ENCODE data around the gene ALG14.

The ALG14 gene

DNA sequence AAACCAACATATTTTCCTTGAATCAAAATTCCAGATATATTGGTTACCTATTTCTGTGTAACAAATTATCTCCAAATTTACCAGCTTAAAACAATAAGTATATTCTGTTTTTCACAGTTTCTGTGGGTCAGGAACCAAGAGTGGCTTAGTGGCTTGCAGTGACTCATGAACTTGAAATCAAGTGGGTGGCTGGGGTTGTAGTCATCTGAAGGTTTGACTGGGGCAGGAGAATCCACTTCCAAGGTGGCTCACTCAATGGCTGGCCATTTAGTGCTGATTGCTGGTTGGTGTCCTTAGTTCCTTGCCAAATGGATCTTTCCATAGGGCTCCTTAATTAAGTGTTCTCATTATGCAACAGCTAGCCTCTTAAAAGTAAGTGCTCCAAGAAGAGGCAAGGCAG is 43.8 kb downstream of the ALG14 start:
- no peaks in the 10 kb centered on the region for H3K9me3 ChIP-seq (ENCODE audit: insufficient read depth, low read length)

DNA sequence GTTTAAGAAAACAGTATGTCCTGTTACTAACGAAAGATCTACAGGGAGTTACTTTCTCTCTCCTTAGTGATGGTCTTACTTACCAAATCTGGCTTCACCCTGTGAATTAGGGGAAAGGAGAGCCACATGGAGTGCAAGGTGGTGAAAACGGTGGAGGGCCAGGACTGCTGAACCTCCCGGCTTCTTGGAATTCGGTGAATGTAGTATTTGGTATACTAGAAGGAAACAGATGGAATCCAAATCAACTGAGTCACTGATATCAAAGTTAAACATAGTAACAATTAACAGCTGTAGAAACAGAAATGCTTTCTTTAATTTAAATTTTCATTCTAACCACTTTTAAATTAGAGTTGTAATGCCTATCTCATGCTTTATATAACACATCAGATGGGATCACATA is 45.7 kb downstream of the ALG14 start:
- Histone ChIP-seq H3K79me2 (ENCODE audit: insufficient read depth, low read length) (no peaks in the 10 kb centered on the region), H3F3A (ENCODE audit: insufficient read depth) (no peaks in the 10 kb centered on the region), H3K27ac (ENCODE audit: low read depth, low read length) (no peak overlapping the region), H3K9ac (ENCODE audit: low read length) (no peak overlapping the region), H4K20me1 (ENCODE audit: low read depth, low read length) (no peaks in the 10 kb centered on the region), H3K9me2 (replicated peaks; ENCODE audit: insufficient read depth, low read length) (no peaks in the 10 kb centered on the region), H2AFZ (ENCODE audit: low read depth, low read length, severe bottlenecking) (no peak overlapping the region), H3K9me3 (ENCODE audit: insufficient read depth, low read length) (no peaks in the 10 kb centered on the region), H3K4me3 (ENCODE audit: insufficient read depth, low read length, poor library complexity, severe bottlenecking) (no peak overlapping the region), H3K27me3 (ENCODE audit: low read length) (no peaks in the 10 kb centered on the region), H3K36me3 (ENCODE audit: low read length) (no peaks in the 10 kb centered on the region), H3K4me2 (ENCODE audit: low read depth, low read length, poor library complexity, severe bottlenecking) (no peak overlapping the region)
- TF ChIP-seq, protein P1, sequence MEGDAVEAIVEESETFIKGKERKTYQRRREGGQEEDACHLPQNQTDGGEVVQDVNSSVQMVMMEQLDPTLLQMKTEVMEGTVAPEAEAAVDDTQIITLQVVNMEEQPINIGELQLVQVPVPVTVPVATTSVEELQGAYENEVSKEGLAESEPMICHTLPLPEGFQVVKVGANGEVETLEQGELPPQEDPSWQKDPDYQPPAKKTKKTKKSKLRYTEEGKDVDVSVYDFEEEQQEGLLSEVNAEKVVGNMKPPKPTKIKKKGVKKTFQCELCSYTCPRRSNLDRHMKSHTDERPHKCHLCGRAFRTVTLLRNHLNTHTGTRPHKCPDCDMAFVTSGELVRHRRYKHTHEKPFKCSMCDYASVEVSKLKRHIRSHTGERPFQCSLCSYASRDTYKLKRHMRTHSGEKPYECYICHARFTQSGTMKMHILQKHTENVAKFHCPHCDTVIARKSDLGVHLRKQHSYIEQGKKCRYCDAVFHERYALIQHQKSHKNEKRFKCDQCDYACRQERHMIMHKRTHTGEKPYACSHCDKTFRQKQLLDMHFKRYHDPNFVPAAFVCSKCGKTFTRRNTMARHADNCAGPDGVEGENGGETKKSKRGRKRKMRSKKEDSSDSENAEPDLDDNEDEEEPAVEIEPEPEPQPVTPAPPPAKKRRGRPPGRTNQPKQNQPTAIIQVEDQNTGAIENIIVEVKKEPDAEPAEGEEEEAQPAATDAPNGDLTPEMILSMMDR (IDR thresholded peaks at IDR 0.05; ENCODE audit: insufficient read depth, low read length, poor library complexity, severe bottlenecking) = no peak
- no peak for TF ChIP-seq EZH2phosphoT487 (conservative IDR thresholded peaks at IDR 0.05; ENCODE audit: low read length)

More for the DNA sequence above, 43.8 kb downstream of the ALG14 start:
- Histone ChIP-seq H3K9ac (ENCODE audit: low read length) (no peak overlapping the region), H3K36me3 (ENCODE audit: low read length) (no peaks in the 10 kb centered on the region), H2AFZ (ENCODE audit: low read depth, low read length, severe bottlenecking) (no peak overlapping the region), H3F3A (ENCODE audit: insufficient read depth) (no peaks in the 10 kb centered on the region), H3K27me3 (ENCODE audit: low read length) (no peaks in the 10 kb centered on the region), H3K4me2 (ENCODE audit: low read depth, low read length, poor library complexity, severe bottlenecking) (no peak overlapping the region), H3K9me2 (replicated peaks; ENCODE audit: insufficient read depth, low read length) (no peaks in the 10 kb centered on the region), H4K20me1 (ENCODE audit: low read depth, low read length) (no peaks in the 10 kb centered on the region), H3K4me3 (ENCODE audit: insufficient read depth, low read length, poor library complexity, severe bottlenecking) (no peak overlapping the region), H3K79me2 (ENCODE audit: insufficient read depth, low read length) (no peaks in the 10 kb centered on the region), H3K27ac (ENCODE audit: low read depth, low read length) (no peak overlapping the region)
- TF ChIP-seq, protein P1 (IDR thresholded peaks at IDR 0.05; ENCODE audit: insufficient read depth, low read length, poor library complexity, severe bottlenecking) = no peak
- TF ChIP-seq EZH2phosphoT487 (conservative IDR thresholded peaks at IDR 0.05; ENCODE audit: low read length) = no peak

DNA sequence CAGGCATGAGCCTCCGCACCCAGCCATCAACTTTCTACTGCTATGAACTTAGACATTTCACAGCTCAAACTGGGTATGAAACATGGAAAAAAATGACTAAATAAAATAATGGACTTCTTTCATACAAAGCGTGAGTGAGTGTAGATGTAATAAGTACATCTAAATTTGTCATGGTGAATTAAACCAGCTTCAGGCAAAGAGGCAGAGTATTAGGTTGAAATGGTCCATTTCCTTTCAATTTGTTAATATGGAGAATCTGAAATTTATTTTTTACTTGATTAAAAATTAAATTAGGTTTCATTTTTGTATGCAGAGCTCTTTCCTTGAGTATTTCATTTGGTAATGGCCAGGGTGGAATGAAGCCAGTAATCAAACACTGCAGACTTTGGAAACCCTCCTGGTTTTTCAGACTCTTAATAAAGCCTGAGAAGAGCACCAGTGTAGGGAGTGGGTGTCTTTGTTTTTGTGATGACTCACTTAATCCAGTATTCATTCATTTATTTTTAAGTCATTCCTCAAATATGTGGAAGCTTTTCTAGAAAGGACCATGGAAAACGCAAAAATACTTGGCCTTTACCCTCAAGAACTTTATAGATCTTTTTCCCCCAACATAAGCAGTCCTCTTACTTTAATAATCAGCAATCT is 49.2 kb downstream of the ALG14 start:
- Histone ChIP-seq H2AFZ (ENCODE audit: low read depth, low read length, severe bottlenecking) (no peak overlapping the region), H4K20me1 (ENCODE audit: low read depth, low read length) (no peaks in the 10 kb centered on the region), H3K4me2 (ENCODE audit: low read depth, low read length, poor library complexity, severe bottlenecking) (no peak overlapping the region), H3K4me3 (ENCODE audit: insufficient read depth, low read length, poor library complexity, severe bottlenecking) (no peak overlapping the region), H3K27me3 (ENCODE audit: low read length) (no peaks in the 10 kb centered on the region), H3F3A (ENCODE audit: insufficient read depth) (no peaks in the 10 kb centered on the region), H3K27ac (ENCODE audit: low read depth, low read length) (no peak overlapping the region), H3K9me3 (ENCODE audit: insufficient read depth, low read length) (no peaks in the 10 kb centered on the region), H3K9ac (ENCODE audit: low read length) (no peak overlapping the region), H3K9me2 (replicated peaks; ENCODE audit: insufficient read depth, low read length) (no peaks in the 10 kb centered on the region), H3K36me3 (ENCODE audit: low read length) (no peaks in the 10 kb centered on the region), H3K79me2 (ENCODE audit: insufficient read depth, low read length) (no peaks in the 10 kb centered on the region)
- TF ChIP-seq, protein P1 (IDR thresholded peaks at IDR 0.05; ENCODE audit: insufficient read depth, low read length, poor library complexity, severe bottlenecking) = no peak
- no peak for TF ChIP-seq EZH2phosphoT487 (conservative IDR thresholded peaks at IDR 0.05; ENCODE audit: low read length)
